HUES6 (cell line): ENCODE results near the gene B3GALT4.

Experiments used
- H3K27ac ChIP-seq: 2 replicates; pipeline ENCODE4 v1.7.0; 2013; ENCODE audit warnings: low read depth, mild to moderate bottlenecking, low read length, inconsistent platforms
- H3K27me3 ChIP-seq: 2 replicates; pipeline ENCODE4 v1.6.1; 2013; ENCODE audit warnings: low read length; ENCODE audit not compliant: control insufficient read depth, insufficient read depth
- H3K36me3 ChIP-seq: 2 replicates; pipeline ENCODE4 v1.6.1; 2013; ENCODE audit warnings: low read length; ENCODE audit not compliant: control insufficient read depth, insufficient read depth
- H3K4me1 ChIP-seq: 2 replicates; pipeline ENCODE4 v1.6.1; 2013; ENCODE audit warnings: low read length; ENCODE audit not compliant: control insufficient read depth, insufficient read depth
- H3K4me3 ChIP-seq: 2 replicates; pipeline ENCODE4 v1.5.1; 2013; ENCODE audit warnings: low read depth, low read length
- H3K9ac ChIP-seq: one replicate; pipeline ENCODE4 v1.6.1; 2013; ENCODE audit warnings: mild to moderate bottlenecking, low read length
- H3K9me3 ChIP-seq: 2 replicates; pipeline ENCODE4 v1.6.1; 2013; ENCODE audit warnings: low read depth, low read length; ENCODE audit not compliant: control insufficient read depth, insufficient read depth

Gene B3GALT4

DNA sequence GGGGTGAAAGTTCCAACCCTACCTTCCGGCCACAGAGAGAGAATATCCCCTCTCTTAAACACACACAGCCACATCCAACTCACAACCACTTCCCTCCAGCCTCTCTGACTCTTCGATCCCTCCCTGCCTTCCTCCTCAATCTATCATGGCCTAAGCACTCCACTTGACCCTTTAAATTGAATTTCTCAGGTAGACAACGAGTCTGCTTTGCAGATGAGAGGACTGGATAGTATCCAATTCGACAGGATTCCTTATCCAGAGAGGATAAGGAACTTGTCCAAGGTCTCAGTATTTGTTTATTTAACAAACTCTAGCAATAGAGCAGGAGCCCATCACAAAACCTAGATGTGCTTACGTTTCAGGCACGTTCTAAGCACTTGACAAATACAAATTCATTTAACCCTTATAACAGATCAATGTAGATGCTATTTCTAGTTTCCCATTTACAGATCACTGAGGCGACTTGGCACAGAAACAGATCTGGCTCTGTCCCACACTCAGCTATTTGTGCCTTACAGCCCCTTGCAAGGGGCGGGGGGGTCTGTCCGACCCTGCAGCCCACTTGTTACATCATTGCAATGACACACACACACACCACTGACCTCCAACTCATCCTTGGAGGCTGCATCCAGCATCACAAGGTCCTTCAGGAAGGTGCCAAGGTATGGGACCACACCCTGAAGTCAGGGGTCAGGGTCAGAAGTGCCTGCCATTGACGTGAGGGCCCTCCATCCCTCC lies 17.3 kb downstream of the B3GALT4 start:
- H3K36me3 ChIP-seq: peaks cover 50% of the 10 kb centered on the region
- H3K27me3 ChIP-seq: no peaks in the 10 kb centered on the region
- no peak overlapping the region for H3K9ac ChIP-seq
- peaks cover 11% of the 10 kb centered on the region for H3K4me1 ChIP-seq
- H3K27ac ChIP-seq: no peak overlapping the region
- no peak overlapping the region for H3K4me3 ChIP-seq
- no peaks in the 10 kb centered on the region for H3K9me3 ChIP-seq

DNA sequence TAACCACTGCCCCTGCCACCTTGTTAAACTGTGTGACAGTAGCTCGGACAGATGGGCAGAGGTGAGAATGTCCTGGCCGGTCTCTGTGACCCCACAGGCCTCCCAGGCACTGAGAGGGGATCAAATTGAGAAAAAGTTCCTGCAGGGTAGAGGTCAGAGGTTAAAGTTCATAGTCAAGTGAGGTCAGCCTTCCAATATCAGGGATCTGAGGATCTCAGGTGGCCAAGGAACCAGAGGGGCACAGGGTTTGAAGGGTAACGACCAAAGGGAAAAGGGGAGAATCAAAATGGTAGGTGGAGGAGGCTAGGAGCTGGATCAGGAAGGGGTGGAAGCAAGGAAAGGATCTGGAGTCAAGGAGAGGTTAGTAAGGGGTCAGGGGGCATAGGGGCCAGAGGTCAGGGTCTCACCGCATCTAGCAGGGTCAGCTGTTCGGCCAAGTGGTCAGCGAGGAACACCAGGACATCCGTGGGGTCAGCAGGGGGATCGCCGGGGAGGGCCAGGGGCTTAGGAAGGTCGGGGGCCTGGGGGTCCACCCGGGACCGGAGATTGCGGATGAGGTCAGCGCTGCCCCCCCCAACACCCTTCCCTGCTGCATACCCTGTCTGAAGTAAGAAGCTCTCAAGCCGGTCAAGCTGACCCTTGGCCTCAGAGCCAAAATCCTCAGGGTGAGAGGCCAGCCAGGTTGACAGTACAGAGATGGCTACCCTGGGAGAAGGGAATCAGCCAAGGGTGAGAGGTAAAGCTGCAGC lies 18.9 kb downstream of the B3GALT4 start:
- Histone ChIP-seq H3K4me1 (peaks cover 6% of the 10 kb centered on the region; the same call in 1 of the 2 replicates), H3K9ac (no peak overlapping the region), H3K27ac (no peak overlapping the region), H3K4me3 (no peak overlapping the region), H3K36me3 (peaks cover 50% of the 10 kb centered on the region), H3K27me3 (no peaks in the 10 kb centered on the region), H3K9me3 (no peaks in the 10 kb centered on the region)

DNA sequence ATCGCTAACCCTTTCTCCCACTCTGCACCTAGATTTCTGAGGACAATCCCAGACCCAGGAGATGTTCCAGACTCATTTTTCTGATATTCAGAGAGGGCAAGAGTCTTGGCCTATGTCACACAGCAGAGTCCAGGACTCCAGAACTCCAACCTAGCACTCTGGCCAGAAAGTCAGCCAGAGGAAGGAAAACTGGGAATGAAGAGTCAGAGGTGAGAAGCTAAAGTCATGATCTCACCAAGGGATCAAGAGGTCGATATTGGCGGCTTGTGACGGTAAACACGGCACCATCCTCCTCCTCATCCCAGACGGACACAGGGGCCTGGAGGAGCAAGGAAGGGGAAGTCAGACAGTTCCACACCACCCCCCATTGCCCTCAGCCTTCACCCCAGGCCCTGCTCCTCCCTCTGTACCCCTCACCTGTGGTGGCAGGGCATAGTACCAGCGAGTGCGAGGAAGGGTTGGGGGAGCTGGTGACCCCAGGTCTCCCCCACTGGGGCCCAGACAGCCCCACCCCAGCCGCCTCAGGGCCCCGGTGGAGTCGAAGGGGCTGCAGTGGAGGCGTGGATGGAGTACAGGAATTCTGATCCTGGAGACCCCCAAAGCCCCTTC lies 20.0 kb downstream of the B3GALT4 start:
- Histone ChIP-seq H3K27ac (no peak overlapping the region), H3K4me3 (peak overlapping the region; percentile 97), H3K36me3 (peaks cover 39% of the 10 kb centered on the region), H3K9me3 (no peaks in the 10 kb centered on the region), H3K4me1 (peaks cover 6% of the 10 kb centered on the region; the same call in 1 of the 2 replicates), H3K9ac (peak overlapping the region; percentile 68), H3K27me3 (no peaks in the 10 kb centered on the region)

DNA sequence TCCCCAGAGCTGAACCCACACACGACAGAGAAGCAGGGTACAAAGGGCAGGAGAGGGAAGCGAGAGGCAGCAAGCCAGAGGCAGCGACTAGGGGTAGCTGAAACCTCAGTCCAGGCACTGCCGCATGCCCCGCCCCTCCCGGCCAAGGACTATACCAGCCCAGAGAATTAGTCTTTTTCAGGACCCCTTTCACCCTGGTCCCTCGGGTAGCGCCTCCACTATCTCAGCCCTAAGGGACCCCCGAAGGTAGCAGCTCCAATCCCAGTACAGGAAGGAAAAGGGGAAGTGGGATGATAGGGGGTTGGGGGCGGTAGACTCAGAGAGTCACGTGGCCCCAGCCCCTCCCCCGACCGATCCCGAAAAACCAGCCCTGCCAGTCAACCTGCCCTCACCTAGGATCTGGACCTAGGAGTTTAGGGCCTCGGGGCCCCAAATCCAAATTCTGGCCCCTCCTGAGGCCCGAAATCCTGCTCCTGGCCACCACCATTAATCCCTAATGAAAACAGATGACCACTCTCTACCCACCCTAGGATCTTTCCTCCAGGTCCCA lies 20.6 kb downstream of the B3GALT4 start:
- peaks cover 33% of the 10 kb centered on the region for H3K36me3 ChIP-seq

DNA sequence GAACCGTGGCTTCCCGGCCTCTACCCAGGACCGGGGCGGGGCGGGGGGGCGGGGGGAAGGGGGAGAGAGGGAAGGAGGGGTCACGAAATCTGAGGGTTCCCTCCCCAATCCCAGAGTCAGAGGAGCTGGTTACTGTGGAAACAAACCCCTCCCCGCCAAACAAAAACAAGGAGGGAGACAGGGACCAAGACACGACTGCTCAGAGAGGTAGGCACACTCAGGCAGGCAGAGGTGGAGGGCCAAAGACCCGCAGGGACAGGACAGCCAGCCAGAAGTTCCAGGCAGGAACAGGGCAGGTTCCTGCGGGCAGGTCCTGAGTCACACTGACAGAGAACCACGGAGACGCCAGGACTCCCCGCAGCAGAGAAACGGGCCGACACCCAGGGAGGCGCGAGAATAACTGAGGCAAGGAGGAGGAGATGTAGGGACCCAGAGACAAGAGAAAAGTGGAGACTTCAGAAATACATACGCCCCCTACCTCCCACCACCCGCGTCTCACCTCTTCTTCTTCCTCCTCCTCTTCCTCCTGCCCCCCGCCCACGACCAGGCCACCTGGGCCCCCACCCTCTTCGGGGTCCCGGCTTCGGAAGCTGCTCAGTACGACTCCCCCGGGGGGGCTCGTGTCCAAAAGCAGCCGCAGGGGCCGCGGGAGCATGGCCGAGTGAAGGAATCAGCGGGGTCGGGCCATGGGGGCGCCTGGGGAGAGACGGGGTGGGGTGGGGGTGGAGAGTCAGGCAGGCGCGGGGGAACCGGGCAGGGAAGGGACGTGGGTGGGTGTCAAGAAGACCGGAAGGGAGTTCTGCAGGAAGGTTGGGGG lies 21.2 kb downstream of the B3GALT4 start:
- peaks cover 27% of the 10 kb centered on the region for H3K36me3 ChIP-seq
- peak overlapping the region; percentile 68 for H3K9ac ChIP-seq
- peaks cover 6% of the 10 kb centered on the region; the same call in 1 of the 2 replicates for H3K4me1 ChIP-seq
- no peaks in the 10 kb centered on the region for H3K9me3 ChIP-seq
- H3K27me3 ChIP-seq: no peaks in the 10 kb centered on the region
- H3K27ac ChIP-seq: no peak overlapping the region
- peak overlapping the region; percentile 97 for H3K4me3 ChIP-seq

More for the DNA sequence above, 20.6 kb downstream of the B3GALT4 start:
- Histone ChIP-seq H3K27me3 (no peaks in the 10 kb centered on the region), H3K4me1 (peaks cover 6% of the 10 kb centered on the region; the same call in 1 of the 2 replicates), H3K4me3 (peak overlapping the region; percentile 97), H3K9ac (peak overlapping the region; percentile 68), H3K27ac (no peak overlapping the region), H3K9me3 (no peaks in the 10 kb centered on the region)

DNA sequence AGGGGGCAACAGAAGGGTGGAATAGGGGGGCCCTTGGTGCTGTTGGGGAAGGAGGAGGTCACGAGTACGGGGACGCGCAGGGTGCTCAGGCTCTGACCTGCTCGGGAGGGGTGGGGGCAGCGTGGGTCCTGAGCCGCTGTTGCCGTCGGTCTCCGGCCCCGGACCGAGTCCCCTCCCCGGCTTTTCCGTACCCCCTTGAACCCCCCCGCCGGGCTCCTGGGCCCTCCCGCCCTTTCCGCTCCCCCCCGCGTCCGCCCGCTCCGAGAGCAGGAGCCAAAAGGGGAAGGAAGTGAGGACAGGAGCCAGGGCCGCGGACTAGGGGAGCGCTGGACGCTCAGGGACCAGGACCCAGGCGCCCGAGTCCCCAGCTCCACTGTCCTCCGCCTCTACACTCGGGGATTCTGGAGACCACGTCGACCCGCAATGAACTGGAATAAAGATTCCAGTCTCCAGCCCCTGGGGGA lies 21.9 kb downstream of the B3GALT4 start, which contains the start of gene RGL2:
RGL2 (minus strand) TSS at position 170 of the 464 bp plus-strand sequence. CDS start 332 bp downstream, outside the sequence.
- Histone ChIP-seq H3K36me3 (peaks cover 20% of the 10 kb centered on the region), H3K27ac (peak within 1 kb of the TSS; percentile 80)

DNA sequence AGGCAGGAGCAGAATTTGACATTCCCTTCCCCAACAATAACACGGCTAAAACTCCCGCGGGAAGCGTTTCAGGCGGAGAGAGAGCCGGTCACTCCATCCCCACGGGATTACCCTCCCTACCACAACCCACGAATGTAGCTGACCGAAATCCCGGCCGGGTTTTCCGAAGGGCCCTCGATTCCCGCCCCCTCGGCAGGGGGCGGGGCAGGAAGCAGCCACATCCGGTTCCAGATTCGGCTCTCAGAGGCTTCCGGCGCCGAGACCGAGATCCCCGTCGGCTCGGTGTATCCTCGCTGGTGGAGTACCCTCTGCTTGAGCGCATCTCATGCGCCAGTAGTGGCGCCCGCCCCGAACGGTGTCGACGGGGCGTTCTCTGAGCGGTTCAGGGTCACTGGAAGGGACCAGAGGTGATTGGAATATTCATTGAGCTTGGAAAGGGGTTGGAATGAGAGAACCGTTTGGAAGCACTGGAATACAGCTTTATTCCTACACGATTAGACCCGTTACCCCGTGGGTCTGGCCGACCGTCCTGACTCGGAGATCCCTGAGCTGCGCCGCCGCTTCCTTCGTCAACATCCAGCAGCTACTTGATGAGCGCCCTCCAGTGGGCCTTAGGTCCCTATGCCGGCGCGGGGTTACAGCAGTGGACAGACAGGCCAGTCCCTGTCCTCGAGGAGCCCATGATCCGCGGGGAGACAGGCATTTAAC lies 22.5 kb downstream of the B3GALT4 start:
- Histone ChIP-seq H3K27ac (peak overlapping the region; percentile 80), H3K9ac (peak overlapping the region; percentile 86), H3K27me3 (no peaks in the 10 kb centered on the region), H3K36me3 (peaks cover 16% of the 10 kb centered on the region), H3K4me1 (peaks cover 6% of the 10 kb centered on the region; the same call in 1 of the 2 replicates), H3K9me3 (no peaks in the 10 kb centered on the region), H3K4me3 (peak overlapping the region; percentile 97)

More for the DNA sequence above, 21.9 kb downstream of the B3GALT4 start, which contains the start of gene RGL2:
- Histone ChIP-seq H3K9me3 (no peaks in the 10 kb centered on the region), H3K9ac (peak within 1 kb of the TSS; percentile 86), H3K27me3 (no peaks in the 10 kb centered on the region), H3K4me3 (peak within 1 kb of the TSS; percentile 97), H3K4me1 (peaks cover 6% of the 10 kb centered on the region; the same call in 1 of the 2 replicates)

DNA sequence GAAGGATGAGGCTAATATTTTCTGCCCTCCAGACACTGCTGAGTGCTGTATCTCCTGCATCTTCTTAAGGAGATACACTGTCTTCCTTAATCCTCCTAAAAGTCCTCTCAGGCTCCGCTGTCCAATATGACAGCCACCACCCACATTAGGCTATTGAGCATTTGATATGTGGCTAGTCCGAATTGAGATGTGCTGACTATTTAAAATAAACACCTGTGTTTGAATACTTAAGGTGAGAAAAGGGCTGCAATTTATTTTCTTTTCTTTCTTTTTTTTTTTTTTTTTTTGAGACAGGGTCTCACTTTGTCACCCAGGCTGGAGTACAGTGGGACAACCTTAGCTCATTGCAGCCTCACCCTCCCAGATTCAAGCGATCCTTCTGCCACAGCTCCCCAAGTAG lies 25.0 kb downstream of the B3GALT4 start:
- Histone ChIP-seq H3K9me3 (no peaks in the 10 kb centered on the region), H3K9ac (no peak overlapping the region), H3K4me3 (no peak overlapping the region), H3K27me3 (no peaks in the 10 kb centered on the region), H3K4me1 (peaks cover 5% of the 10 kb centered on the region; the same call in 1 of the 2 replicates), H3K27ac (no peak overlapping the region), H3K36me3 (no peaks in the 10 kb centered on the region; the same call in 1 of the 2 replicates)

DNA sequence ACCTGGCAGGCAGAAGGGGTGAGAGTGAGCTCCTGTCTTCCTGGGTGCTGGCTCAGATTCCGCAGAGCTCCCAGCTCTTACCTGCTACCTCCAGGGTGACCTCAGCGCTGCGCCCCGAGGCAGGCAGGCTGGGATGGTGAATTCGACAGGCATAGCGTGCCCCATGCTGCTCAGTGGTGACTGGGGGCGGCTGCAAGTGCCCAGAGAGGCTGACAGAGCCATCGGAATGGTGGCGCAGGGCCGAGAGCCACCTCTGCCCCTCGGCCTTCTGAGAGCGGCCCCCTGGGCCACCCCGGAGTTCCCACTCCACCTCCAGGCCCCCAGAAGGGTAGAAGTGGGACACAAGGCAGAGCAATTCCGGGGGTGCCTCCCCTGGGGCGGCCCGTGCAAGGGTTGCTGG lies 27.3 kb downstream of the B3GALT4 start:
- H3K4me1 ChIP-seq: no peaks in the 10 kb centered on the region
- H3K36me3 ChIP-seq: no peaks in the 10 kb centered on the region; the same call in 1 of the 2 replicates
- no peak overlapping the region for H3K9ac ChIP-seq

More for the DNA sequence above, 27.3 kb downstream of the B3GALT4 start:
- Histone ChIP-seq H3K4me3 (no peak overlapping the region), H3K27ac (no peak overlapping the region), H3K9me3 (no peaks in the 10 kb centered on the region), H3K27me3 (no peaks in the 10 kb centered on the region)
